ENCODE data around the gene PIF1.
A peak's percentile ranks its signal among the peaks of the same experiment; 100 is the strongest.
"Not testable (repeated sequence)": the region's sequence is repeated elsewhere in the genome, so short reads cannot be mapped to it uniquely, and the experiment has no call there.

Gene PIF1

GRCh38 chr15:64810497-64811326 lies 14.7 kb downstream of the PIF1 start:
- DNase-seq (ENCODE audit: low read depth): no peak

- peak; percentile 57 for DNase-seq (ENCODE audit: low read depth)
These were observed 15.6 kb downstream of the PIF1 start for GRCh38 chr15:64809649-64810496.

GRCh38 chr15:64808785-64809453 lies 16.5 kb downstream of the PIF1 start:
- no peak for DNase-seq (ENCODE audit: low read depth)

GRCh38 chr15:64807751-64808222 lies 17.7 kb downstream of the PIF1 start:
- no peak for DNase-seq (ENCODE audit: low read depth)

GRCh38 chr15:64807051-64807749 lies 18.2 kb downstream of the PIF1 start:
- DNase-seq (ENCODE audit: low read depth): no peak

GRCh38 chr15:64806509-64806908 lies 18.9 kb downstream of the PIF1 start:
- no peak for DNase-seq (ENCODE audit: low read depth)

- no peak for DNase-seq (ENCODE audit: low read depth)
These were observed 20.8 kb downstream of the PIF1 start for GRCh38 chr15:64804619-64805018.

- no peak for DNase-seq (ENCODE audit: low read depth)
These were observed 21.9 kb downstream of the PIF1 start for GRCh38 chr15:64803526-64803925.

- no peak for DNase-seq (ENCODE audit: low read depth)
These were observed 25.0 kb downstream of the PIF1 start for GRCh38 chr15:64800476-64800875.

GRCh38 chr15:64798905-64799304 lies 26.5 kb downstream of the PIF1 start:
- not testable (repeated sequence) for DNase-seq (ENCODE audit: low read depth)

- not testable (repeated sequence) for DNase-seq (ENCODE audit: low read depth)
These were observed 29.5 kb downstream of the PIF1 start for GRCh38 chr15:64795921-64796320.

- DNase-seq (ENCODE audit: low read depth): not testable (repeated sequence)
These were observed 30.1 kb downstream of the PIF1 start for GRCh38 chr15:64795299-64795698.

- DNase-seq (ENCODE audit: low read depth): no peak
These were observed 33.2 kb downstream of the PIF1 start for GRCh38 chr15:64792282-64792681.

GRCh38 chr15:64791401-64791800 lies 34.0 kb downstream of the PIF1 start:
- DNase-seq (ENCODE audit: low read depth): no peak

GRCh38 chr15:64783796-64784195 lies 41.7 kb downstream of the PIF1 start:
- no peak for DNase-seq (ENCODE audit: low read depth)

GRCh38 chr15:64782751-64783150 lies 42.7 kb downstream of the PIF1 start:
- no peak for DNase-seq (ENCODE audit: low read depth)

GRCh38 chr15:64781299-64781698 lies 44.1 kb downstream of the PIF1 start:
- DNase-seq (ENCODE audit: low read depth): no peak

GRCh38 chr15:64780600-64781156 lies 44.8 kb downstream of the PIF1 start:
- DNase-seq (ENCODE audit: low read depth): no peak

- DNase-seq (ENCODE audit: low read depth): no peak
These were observed 45.8 kb downstream of the PIF1 start for GRCh38 chr15:64779630-64780029.

GRCh38 chr15:64779024-64779423 lies 46.4 kb downstream of the PIF1 start:
- no peak for DNase-seq (ENCODE audit: low read depth)

GRCh38 chr15:64776402-64776786 lies 49.1 kb downstream of the PIF1 start:
- DNase-seq (ENCODE audit: low read depth): no peak
